Subcutaneous abdominal adipose tissue (tissue), 5 donors: ENCODE measurements around the gene NME4.
"Not testable (repeated sequence)": the region's sequence is repeated elsewhere in the genome, so short reads cannot be mapped to it uniquely, and the experiment has no call there.

Source experiments
- H3K27ac ChIP-seq: one replicate; pipeline ENCODE4 v1.7.0; 2013; ENCODE audit warnings: low read depth, mild to moderate bottlenecking, inconsistent platforms, low read length, moderate library complexity
- H3K27me3 ChIP-seq, 5 donors: one replicate each; pipeline ENCODE4 v1.7.0; 2013; ENCODE audit warnings: low read length in 5 of 5, inconsistent platforms in 1 of 5; ENCODE audit not compliant: control insufficient read depth in 5 of 5, insufficient read depth in 4 of 5
- H3K36me3 ChIP-seq, 5 donors: one replicate each; pipeline ENCODE4 v1.7.0; 2013; ENCODE audit warnings: low read length in 5 of 5; ENCODE audit not compliant: control insufficient read depth in 5 of 5, insufficient read depth in 5 of 5
- H3K4me1 ChIP-seq, 5 donors: one replicate each; pipeline ENCODE4 v1.7.0; 2013; ENCODE audit warnings: low read length in 5 of 5, mild to moderate bottlenecking in 3 of 5, moderate library complexity in 1 of 5; ENCODE audit not compliant: control insufficient read depth in 5 of 5, insufficient read depth in 5 of 5
- H3K4me3 ChIP-seq, 5 donors: one replicate each; pipeline ENCODE4 v1.7.0; 2013; ENCODE audit warnings: low read length in 5 of 5, low read depth in 1 of 5
- H3K9ac ChIP-seq, 5 donors: one replicate each; pipeline ENCODE4 v1.7.0; 2013; ENCODE audit warnings: low read length in 5 of 5, mild to moderate bottlenecking in 4 of 5, moderate library complexity in 3 of 5
- H3K9me3 ChIP-seq, 5 donors: one replicate each; pipeline ENCODE4 v1.7.0; 2013; ENCODE audit warnings: low read length in 5 of 5; ENCODE audit not compliant: control insufficient read depth in 5 of 5
- donor health status: healthy.
- donor health status: healthy.
- donor health status: healthy.
- donor health status: healthy.
- donor health status: healthy.

NME4 gene

DNA sequence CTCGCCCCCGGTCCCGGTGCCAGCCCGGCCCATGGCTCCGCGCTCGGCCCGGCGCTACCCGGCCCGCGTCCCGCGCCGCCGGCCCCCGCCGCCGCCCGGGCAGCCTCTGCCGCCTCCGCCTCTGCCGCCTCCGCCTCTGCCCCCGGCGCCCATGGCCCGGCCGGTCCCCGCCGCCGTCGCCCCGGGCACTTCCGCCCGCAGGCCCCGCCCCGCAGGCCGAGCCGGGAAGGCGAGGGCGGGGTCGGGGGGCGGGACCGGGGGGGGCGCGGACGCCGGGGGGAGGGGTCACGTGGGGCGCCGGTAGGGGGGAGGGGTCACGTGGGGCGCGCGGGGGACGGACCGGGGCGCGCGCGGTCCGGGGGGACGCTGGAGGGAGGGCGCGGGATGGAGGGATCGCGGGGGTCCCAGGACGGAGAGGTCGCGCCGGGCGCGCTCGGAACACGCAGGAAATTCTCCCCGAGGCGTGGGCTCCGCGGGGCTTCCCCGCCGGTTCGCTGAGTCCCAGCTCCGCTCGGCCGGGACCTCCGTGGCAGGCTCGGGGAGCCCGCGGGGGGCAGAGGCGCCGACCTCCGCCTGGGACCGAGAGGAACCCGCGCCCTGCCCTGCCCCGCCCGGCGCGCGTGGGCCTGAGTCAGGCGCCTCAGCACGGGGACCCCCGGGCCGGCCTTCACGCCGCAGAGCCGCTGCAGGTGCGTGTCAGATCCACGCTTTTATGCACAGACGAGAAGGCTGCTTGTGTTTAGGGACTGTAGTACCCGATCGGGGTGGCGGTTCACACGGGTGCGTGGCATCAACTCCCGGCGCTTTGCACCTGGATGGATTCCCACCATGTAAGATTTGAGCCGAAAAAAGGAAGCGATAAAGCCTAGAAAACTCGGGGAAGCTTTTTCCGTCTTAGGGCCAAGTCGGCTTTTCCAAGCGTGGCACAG is 14.9 kb upstream of the NME4 start, which contains the start of gene PGAP6:
TSS of gene PGAP6 (minus strand) at position 190 of the 929 bp plus-strand sequence. CDS start at position 33, 157 bp downstream.
- H3K27me3 ChIP-seq: no peaks in the 10 kb centered on the region
- H3K27ac ChIP-seq: peak within 1 kb of the TSS; percentile 41
- H3K9me3 ChIP-seq: no peaks in the 10 kb centered on the region
- H3K36me3 ChIP-seq: peaks cover 0 to 8% (median 4%) of the 10 kb centered on the region in 5 donors
- H3K4me3 ChIP-seq: peak within 1 kb of the TSS; percentile 75 to 83 (median 81)
- peaks cover 2 to 43% (median 39%) of the 10 kb centered on the region in 5 donors for H3K4me1 ChIP-seq
- peak within 1 kb of the TSS; percentile 38 to 84 (median 74) for H3K9ac ChIP-seq

DNA sequence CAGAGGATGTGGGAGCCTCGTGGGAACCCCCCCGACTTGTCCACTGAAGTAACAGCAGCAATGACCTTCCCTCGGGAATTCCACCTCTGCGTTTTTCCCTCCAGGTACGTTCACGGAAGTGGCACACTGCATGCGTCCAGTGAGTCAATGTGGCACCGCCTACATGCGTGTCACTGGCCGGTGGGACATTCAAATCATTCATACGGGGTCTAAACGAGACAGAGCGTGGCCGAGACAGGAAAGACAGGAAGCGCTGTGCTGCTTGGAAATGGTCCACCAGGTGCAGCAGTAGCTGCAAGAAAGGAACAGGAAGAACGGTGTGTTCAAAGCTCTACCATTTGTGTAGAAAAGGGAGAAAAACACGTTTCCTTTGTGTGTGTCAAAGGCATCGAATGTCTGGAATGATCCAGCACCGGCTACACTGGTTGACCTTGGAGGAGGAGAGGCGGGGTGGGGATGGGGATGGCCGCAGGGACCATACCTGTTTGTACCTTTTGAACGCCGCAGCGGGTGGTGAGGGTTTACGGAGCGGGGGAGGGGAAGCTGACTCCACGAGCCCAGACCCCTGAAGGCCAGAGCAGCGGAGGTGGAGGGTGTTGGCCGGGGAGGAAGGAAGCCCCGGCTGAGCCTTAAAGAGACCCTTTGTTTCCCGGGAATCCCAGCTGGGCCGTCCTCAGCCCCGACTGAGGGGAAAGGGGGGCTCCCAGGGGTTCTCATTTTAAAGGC is 13.5 kb upstream of the NME4 start:
- Histone ChIP-seq H3K27ac (no peak overlapping the region), H3K27me3 (no peaks in the 10 kb centered on the region), H3K4me3 (peak overlapping the region; percentile 23 to 83 (median 75)), H3K4me1 (peaks cover 2 to 50% (median 42%) of the 10 kb centered on the region in 5 donors), H3K9ac (peak overlapping the region in 3 of 5 donors; percentile 2 to 76 (median 41)), H3K36me3 (no peaks in the 10 kb centered on the region), H3K9me3 (no peaks in the 10 kb centered on the region)

DNA sequence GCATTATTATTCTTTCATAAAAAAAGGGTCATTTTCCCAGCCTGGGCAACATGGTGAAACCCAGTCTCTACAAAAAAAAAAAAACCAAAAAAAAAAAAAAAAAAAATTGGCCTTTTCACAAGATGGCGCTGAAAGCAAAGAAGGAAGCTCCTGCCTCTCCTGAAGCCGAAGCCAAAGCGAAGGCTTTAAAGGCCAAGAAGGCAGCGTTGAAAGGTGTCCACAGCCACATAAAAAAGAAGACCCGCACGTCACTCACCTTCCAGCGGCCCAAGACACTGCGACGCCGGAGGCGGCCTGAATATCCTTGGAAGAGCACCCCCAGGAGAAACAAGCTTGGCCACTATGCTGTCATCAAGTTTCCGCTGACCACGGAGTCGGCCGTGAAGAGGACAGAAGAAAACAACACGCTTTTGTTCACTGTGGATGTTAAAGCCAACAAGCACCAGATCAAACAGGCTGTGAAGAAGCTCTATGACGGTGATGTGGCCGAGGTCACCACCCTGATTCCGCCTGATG is 10.3 kb upstream of the NME4 start:
- Histone ChIP-seq H3K9ac (no peak overlapping the region), H3K27me3 (no peaks in the 10 kb centered on the region), H3K4me3 (no peak overlapping the region), H3K9me3 (peaks cover 0 to 1% (median 0%) of the 10 kb centered on the region in 5 donors), H3K4me1 (peaks cover 2 to 35% (median 31%) of the 10 kb centered on the region in 5 donors), H3K36me3 (no peaks in the 10 kb centered on the region), H3K27ac (no peak overlapping the region)

DNA sequence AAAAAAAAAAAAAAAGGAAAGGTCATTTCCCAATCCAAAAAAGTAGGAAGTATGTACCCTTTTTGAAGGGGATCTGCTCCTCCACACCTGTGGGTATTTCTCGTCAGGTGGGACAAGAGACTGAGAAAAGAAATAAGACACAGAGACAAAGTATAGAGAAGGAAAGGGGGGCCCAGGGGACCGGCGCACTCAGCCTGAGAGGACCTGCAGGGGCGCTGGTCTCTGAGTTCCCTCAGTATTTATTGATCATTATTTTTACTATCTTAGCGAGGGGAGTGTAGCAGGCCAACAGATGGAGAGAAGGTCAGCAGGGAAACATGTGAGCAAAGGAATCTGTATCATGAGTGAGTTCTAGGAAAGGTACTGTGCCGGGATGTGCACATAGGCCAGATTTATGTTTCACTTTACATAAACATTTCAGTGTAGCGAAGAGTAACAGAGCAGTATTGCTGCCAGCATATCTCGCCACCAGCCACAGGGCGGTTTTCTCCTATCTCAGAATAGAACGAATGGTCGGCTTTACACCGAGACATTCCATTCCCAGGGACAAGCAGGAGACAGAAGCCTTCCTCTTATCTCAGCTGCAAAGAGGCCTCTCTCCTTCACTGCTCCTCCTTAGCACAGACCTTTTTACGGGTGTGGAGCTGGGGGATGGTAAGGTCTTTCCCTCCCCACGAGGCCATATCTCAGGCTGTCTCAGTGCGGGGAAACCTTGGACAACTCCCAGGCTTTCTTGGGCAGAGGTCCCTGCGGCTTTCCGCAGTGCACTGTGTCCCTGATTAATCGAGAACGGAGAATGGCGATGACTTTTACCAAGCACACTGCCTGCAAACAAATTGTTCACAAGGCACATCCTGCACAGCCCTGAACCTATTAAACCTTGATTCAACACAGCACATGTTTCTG is 9.0 kb upstream of the NME4 start:
- H3K27me3 ChIP-seq, H3K27ac ChIP-seq, H3K9me3 ChIP-seq, H3K9ac ChIP-seq, H3K36me3 ChIP-seq: not testable (repeated sequence)
- H3K4me3 ChIP-seq: peak overlapping the region in 4 of 5 donors; percentile 11 to 38 (median 27)
- peaks cover 2 to 26% (median 23%) of the 10 kb centered on the region in 5 donors for H3K4me1 ChIP-seq

DNA sequence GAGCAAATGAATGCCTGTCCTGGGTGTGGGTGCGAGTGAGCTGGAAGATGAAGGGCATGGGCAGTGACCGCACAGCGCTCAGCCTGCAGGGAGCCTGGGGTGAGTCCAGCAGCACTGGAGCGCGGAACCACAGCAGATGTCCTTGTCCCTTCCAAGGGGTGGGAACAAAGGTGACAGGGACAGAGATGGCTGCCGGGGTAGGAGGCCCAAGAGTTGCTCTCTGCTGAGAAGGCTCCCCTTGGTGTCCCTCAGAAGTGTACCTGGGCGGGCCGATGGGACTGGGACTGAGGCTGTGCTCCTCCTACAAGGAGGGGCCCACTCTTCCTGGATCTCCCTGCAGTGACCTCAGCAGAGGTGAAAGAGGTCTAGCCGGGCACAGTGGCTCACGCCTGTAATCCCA is 7.6 kb upstream of the NME4 start:
- H3K9me3 ChIP-seq: peaks cover 0 to 4% (median 3%) of the 10 kb centered on the region in 5 donors

DNA sequence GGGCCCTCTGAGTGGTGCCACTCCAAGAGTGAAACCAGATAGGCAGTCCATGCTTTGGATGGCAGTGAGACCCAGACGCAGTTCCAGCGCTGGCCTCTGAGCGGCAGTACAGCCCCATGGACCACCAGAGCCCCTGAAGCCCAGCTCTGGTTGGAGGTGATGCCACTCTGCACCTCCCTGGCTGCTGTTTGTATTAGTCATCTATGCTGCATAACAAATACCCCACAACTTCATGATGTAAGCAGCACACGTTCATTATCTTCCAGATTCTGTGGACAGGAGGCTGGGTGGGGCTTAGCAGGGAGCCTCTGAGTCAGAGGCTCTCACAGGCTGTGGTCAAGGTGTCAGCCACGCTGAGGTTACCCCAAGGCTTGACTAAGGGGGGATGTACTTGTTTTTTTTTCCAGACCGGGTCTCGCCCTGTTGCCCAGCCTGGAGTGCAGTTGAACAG is 5.1 kb upstream of the NME4 start:
- H3K4me3 ChIP-seq: no peak overlapping the region
- H3K4me1 ChIP-seq: peaks cover 0 to 24% (median 20%) of the 10 kb centered on the region in 5 donors
- no peak overlapping the region for H3K27ac ChIP-seq
- no peaks in the 10 kb centered on the region for H3K36me3 ChIP-seq
- peaks cover 0 to 4% (median 3%) of the 10 kb centered on the region in 5 donors for H3K9me3 ChIP-seq
- no peak overlapping the region for H3K9ac ChIP-seq
- no peaks in the 10 kb centered on the region for H3K27me3 ChIP-seq

More for the DNA sequence above, 7.6 kb upstream of the NME4 start:
- Histone ChIP-seq H3K4me3 (no peak overlapping the region), H3K9ac (no peak overlapping the region), H3K27ac (no peak overlapping the region), H3K4me1 (peaks cover 0 to 15% (median 10%) of the 10 kb centered on the region in 5 donors), H3K27me3 (no peaks in the 10 kb centered on the region), H3K36me3 (no peaks in the 10 kb centered on the region)

DNA sequence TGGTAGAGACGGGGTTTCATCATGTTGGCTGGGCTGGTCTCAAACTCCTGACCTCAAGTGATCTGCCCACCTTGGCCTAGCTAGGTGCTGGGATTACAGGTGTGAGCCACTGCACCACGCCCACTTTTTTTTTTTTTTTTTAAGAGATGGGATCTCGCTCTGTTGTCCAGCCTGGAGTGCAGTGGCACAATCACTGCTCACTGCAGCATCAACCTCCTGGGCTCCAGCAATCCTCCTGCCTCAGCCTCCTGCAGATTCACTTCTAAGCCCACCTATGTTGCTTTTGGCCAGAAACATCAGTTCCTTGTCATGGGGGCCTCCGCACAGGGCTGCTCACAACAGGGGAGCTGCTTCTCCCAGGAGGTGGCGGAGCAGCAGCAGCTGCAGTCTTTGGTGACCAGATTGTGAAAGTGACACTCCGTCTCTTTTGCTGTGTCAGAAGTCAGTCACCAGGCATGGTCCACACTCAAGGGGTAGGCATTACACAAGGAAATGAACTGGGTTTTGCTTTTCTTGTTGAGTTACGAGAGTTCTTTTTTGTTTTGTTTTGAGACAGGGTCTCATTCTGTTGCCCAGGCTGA is 4.5 kb upstream of the NME4 start:
- Histone ChIP-seq H3K4me3 (no peak overlapping the region), H3K4me1 (peaks cover 0 to 21% (median 20%) of the 10 kb centered on the region in 5 donors), H3K36me3 (no peaks in the 10 kb centered on the region), H3K9me3 (peaks cover 0 to 4% (median 3%) of the 10 kb centered on the region in 5 donors), H3K27ac (no peak overlapping the region), H3K27me3 (no peaks in the 10 kb centered on the region), H3K9ac (no peak overlapping the region)

DNA sequence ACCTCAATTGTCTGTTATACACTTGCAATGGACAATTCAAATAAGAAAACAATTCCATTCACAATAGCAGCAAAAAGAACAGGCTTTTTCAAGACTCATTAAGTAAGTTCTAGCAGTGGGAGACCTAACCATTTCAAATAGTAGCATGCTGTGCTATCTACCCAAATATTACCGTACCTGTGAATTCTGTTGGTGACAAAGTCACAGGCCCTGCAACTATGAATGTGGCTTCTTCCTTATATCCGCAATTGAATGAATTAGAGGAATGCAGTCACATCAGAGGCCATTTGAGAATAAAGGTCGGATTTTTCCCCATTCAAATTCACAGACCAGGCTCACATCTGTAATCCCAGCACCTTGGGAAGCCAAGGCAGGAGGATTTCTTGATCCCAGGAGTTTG is 800 bp upstream of the NME4 start:
- H3K27ac ChIP-seq: peak overlapping the region; percentile 70
- H3K9ac ChIP-seq: peak overlapping the region in 2 of 5 donors; percentile 48 to 56

More for the DNA sequence above, 800 bp upstream of the NME4 start:
- peaks cover 0 to 4% (median 3%) of the 10 kb centered on the region in 5 donors for H3K9me3 ChIP-seq
- peaks cover 0 to 11% (median 8%) of the 10 kb centered on the region in 5 donors for H3K36me3 ChIP-seq
- peaks cover 0 to 34% (median 23%) of the 10 kb centered on the region in 5 donors for H3K4me1 ChIP-seq
- H3K4me3 ChIP-seq: peak overlapping the region in 3 of 5 donors; percentile 15 to 75 (median 65)
- no peaks in the 10 kb centered on the region for H3K27me3 ChIP-seq
